ENCODE results near the gene CCDC88C.

The CCDC88C gene

GRCh38 chr14:91424813-91425530 is 7.4 kb upstream of the CCDC88C start:
- no peak for DNase-seq (ENCODE audit: low spot score)
- TF ChIP-seq CTCF (IDR thresholded peaks at IDR 0.05; ENCODE audit: poor library complexity, severe bottlenecking), result no peak
- H3K36me3 ChIP-seq (ENCODE audit: low read depth), result no peaks in the 10 kb centered on the region

GRCh38 chr14:91420686-91421085 is 3.1 kb upstream of the CCDC88C start:
- ATAC-seq (ENCODE audit: low read depth) (no peak), DNase-seq (ENCODE audit: low spot score) (no peak)
- Histone ChIP-seq H3K4me3 (ENCODE audit: severe bottlenecking) (no peak overlapping the region), H3K36me3 (ENCODE audit: low read depth) (no peaks in the 10 kb centered on the region), H3K9me3 (ENCODE audit: severe bottlenecking) (no peaks in the 10 kb centered on the region), H3K27ac (ENCODE audit: poor library complexity, severe bottlenecking) (no peak overlapping the region), H3K27me3 (ENCODE audit: insufficient read depth, poor library complexity, severe bottlenecking) (no peaks in the 10 kb centered on the region), H3K4me1 (ENCODE audit: insufficient read depth, poor library complexity, severe bottlenecking) (peaks cover 1% of the 10 kb centered on the region)
- TF ChIP-seq CTCF (IDR thresholded peaks at IDR 0.05; ENCODE audit: poor library complexity, severe bottlenecking), result no peak

More at GRCh38 chr14:91424813-91425530, 7.4 kb upstream of the CCDC88C start:
- Histone ChIP-seq H3K27me3 (ENCODE audit: insufficient read depth, poor library complexity, severe bottlenecking) (no peaks in the 10 kb centered on the region), H3K27ac (ENCODE audit: poor library complexity, severe bottlenecking) (no peak overlapping the region), H3K4me3 (ENCODE audit: severe bottlenecking) (no peak overlapping the region), H3K9me3 (ENCODE audit: severe bottlenecking) (no peaks in the 10 kb centered on the region), H3K4me1 (ENCODE audit: insufficient read depth, poor library complexity, severe bottlenecking) (no peaks in the 10 kb centered on the region)
- ATAC-seq (ENCODE audit: low read depth), result no peak

- H3K27ac ChIP-seq (ENCODE audit: poor library complexity, severe bottlenecking), result no peak overlapping the region
- peaks cover 11% of the 10 kb centered on the region for H3K36me3 ChIP-seq (ENCODE audit: low read depth)
- no peaks in the 10 kb centered on the region for H3K9me3 ChIP-seq (ENCODE audit: severe bottlenecking)
- TF ChIP-seq CTCF (IDR thresholded peaks at IDR 0.05; ENCODE audit: poor library complexity, severe bottlenecking), result no peak
- no peak for ATAC-seq (ENCODE audit: low read depth)
- H3K4me3 ChIP-seq (ENCODE audit: severe bottlenecking), result no peak overlapping the region
- DNase-seq (ENCODE audit: low spot score), result no peak
- peaks cover 12% of the 10 kb centered on the region for H3K4me1 ChIP-seq (ENCODE audit: insufficient read depth, poor library complexity, severe bottlenecking)
- no peaks in the 10 kb centered on the region for H3K27me3 ChIP-seq (ENCODE audit: insufficient read depth, poor library complexity, severe bottlenecking)
Measured at GRCh38 chr14:91419451-91419850, 1.8 kb upstream of the CCDC88C start.

- H3K4me3 ChIP-seq (ENCODE audit: severe bottlenecking), result no peak overlapping the region
- peak; percentile 88 for TF ChIP-seq CTCF (IDR thresholded peaks at IDR 0.05; ENCODE audit: poor library complexity, severe bottlenecking)
- ATAC-seq (ENCODE audit: low read depth), result no peak
- H3K27me3 ChIP-seq (ENCODE audit: insufficient read depth, poor library complexity, severe bottlenecking), result no peaks in the 10 kb centered on the region
- H3K27ac ChIP-seq (ENCODE audit: poor library complexity, severe bottlenecking), result no peak overlapping the region
- DNase-seq (ENCODE audit: low spot score), result no peak
- peaks cover 16% of the 10 kb centered on the region for H3K36me3 ChIP-seq (ENCODE audit: low read depth)
- H3K4me1 ChIP-seq (ENCODE audit: insufficient read depth, poor library complexity, severe bottlenecking), result peaks cover 13% of the 10 kb centered on the region
- no peaks in the 10 kb centered on the region for H3K9me3 ChIP-seq (ENCODE audit: severe bottlenecking)
Measured at GRCh38 chr14:91419044-91419397, 1.4 kb upstream of the CCDC88C start.

GRCh38 chr14:91418387-91419043 is 895 bp upstream of the CCDC88C start:
- Histone ChIP-seq H3K36me3 (ENCODE audit: low read depth) (peaks cover 21% of the 10 kb centered on the region), H3K4me3 (ENCODE audit: severe bottlenecking) (peak overlapping the region; percentile 86), H3K4me1 (ENCODE audit: insufficient read depth, poor library complexity, severe bottlenecking) (peaks cover 18% of the 10 kb centered on the region), H3K27me3 (ENCODE audit: insufficient read depth, poor library complexity, severe bottlenecking) (no peaks in the 10 kb centered on the region), H3K9me3 (ENCODE audit: severe bottlenecking) (no peaks in the 10 kb centered on the region), H3K27ac (ENCODE audit: poor library complexity, severe bottlenecking) (peak overlapping the region; percentile 83)
- ATAC-seq (ENCODE audit: low read depth) (peak; percentile 16), DNase-seq (ENCODE audit: low spot score) (peak; percentile 76)
- TF ChIP-seq CTCF (IDR thresholded peaks at IDR 0.05; ENCODE audit: poor library complexity, severe bottlenecking), result peak; percentile 99

Measured in RWPE2 (cell line).